SU-DHL-6 (cell line): ENCODE data around the gene MYO1D.

Experiments used
- EZH2phosphoT487 ChIP-seq: fragments of 200-600 bp; sonication (generic), shearing (Covaris generic); conservative IDR thresholded peaks from 2 replicates; pipeline ENCODE4 v1.6.1; 2018; ENCODE audit warnings: mild to moderate bottlenecking, antibody characterized with exemption, low read length, moderate library complexity, mixed read lengths
- TF ChIP-seq, protein P1 (sequence below): fragments of 200-600 bp; sonication (generic); IDR thresholded peaks from one replicate; pipeline ENCODE4 v1.5.1; 2017; ENCODE audit warnings: antibody characterized with exemption, mild to moderate bottlenecking, low read length, moderate library complexity; ENCODE audit not compliant: insufficient read depth, poor library complexity, severe bottlenecking

GRCh38 chr17:32558997-32559650, 317.8 kb downstream of the MYO1D start:
- TF ChIP-seq, protein P1, sequence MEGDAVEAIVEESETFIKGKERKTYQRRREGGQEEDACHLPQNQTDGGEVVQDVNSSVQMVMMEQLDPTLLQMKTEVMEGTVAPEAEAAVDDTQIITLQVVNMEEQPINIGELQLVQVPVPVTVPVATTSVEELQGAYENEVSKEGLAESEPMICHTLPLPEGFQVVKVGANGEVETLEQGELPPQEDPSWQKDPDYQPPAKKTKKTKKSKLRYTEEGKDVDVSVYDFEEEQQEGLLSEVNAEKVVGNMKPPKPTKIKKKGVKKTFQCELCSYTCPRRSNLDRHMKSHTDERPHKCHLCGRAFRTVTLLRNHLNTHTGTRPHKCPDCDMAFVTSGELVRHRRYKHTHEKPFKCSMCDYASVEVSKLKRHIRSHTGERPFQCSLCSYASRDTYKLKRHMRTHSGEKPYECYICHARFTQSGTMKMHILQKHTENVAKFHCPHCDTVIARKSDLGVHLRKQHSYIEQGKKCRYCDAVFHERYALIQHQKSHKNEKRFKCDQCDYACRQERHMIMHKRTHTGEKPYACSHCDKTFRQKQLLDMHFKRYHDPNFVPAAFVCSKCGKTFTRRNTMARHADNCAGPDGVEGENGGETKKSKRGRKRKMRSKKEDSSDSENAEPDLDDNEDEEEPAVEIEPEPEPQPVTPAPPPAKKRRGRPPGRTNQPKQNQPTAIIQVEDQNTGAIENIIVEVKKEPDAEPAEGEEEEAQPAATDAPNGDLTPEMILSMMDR = no peak
- no peak for TF ChIP-seq EZH2phosphoT487
